TTC549 (cell line): ENCODE data around the gene ZNF699.
"Not testable (repeated sequence)": the region's sequence is repeated elsewhere in the genome, so short reads cannot be mapped to it uniquely, and the experiment has no call there.

Experiments used
- FAIRE-seq: peaks from 2 replicates; lab custom pipeline; 2012; peaks lifted over from hg19 to GRCh38; lab: Jason Lieb, UNC

Gene ZNF699

GRCh38 chr19:9283485-9283884 is 26.2 kb downstream of the ZNF699 start:
- FAIRE-seq = not testable (repeated sequence)

GRCh38 chr19:9251236-9251635 is 58.4 kb downstream of the ZNF699 start:
- FAIRE-seq = no peak

- FAIRE-seq = no peak
Observed at GRCh38 chr19:9250630-9251029, 59.0 kb downstream of the ZNF699 start, which contains the start of gene OR7E24. Gene OR7E24, plus strand, starts transcription at chr19:9250930. Its CDS starts 114 bp downstream, at chr19:9251044.
